Chondrocyte (in vitro differentiated cells): ENCODE results near the gene HACD2. TPM values are rescaled to one million over a fixed set of nuclear protein-coding genes. Genes with fewer than 3 reads are reported as not detected.
"Not testable (repeated sequence)": the region's sequence is repeated elsewhere in the genome, so short reads cannot be mapped to it uniquely, and the experiment has no call there.

Source experiments
- DNase-seq: peaks from one replicate; pipeline ENCODE4 v3.0.0; 2021; ENCODE audit warnings: mixed read lengths, low spot score
- H3K27ac Mint-ChIP-seq: one replicate; pipeline ENCODE4 v1.8.0; 2021; ENCODE audit warnings: mild to moderate bottlenecking, moderate library complexity, mixed read lengths; ENCODE audit not compliant: unreplicated experiment
- H3K27me3 Mint-ChIP-seq: 2 replicates; pipeline ENCODE4 v1.8.0; 2021; ENCODE audit warnings: low read depth, mixed read lengths
- H3K36me3 Mint-ChIP-seq: 2 replicates; pipeline ENCODE4 v1.8.0; 2021; ENCODE audit warnings: low read depth, mixed read lengths
- H3K4me1 Mint-ChIP-seq: 2 replicates; pipeline ENCODE4 v1.8.0; 2021; ENCODE audit warnings: low read depth, mild to moderate bottlenecking, mixed read lengths
- H3K4me3 Mint-ChIP-seq: one replicate; pipeline ENCODE4 v1.8.0; 2021; ENCODE audit warnings: mild to moderate bottlenecking, moderate library complexity, mixed read lengths; ENCODE audit not compliant: unreplicated experiment
- H3K9me3 Mint-ChIP-seq: 2 replicates; pipeline ENCODE4 v1.8.0; 2021; ENCODE audit warnings: low read depth, mixed read lengths
- CTCF ChIP-seq: fragments of 200-600 bp; sonication (generic); IDR thresholded peaks from 2 replicates; pipeline ENCODE4 v1.5.0; 2021; ENCODE audit warnings: antibody characterized with exemption, mild to moderate bottlenecking, moderate library complexity
- total RNA-seq: library from RNA; stranded (reverse); gene quantifications from 3 replicates; pipeline ENCODE4 v1.2.1, GENCODE V29; 2021

Gene HACD2
- total RNA-seq, 1 donor from 2014 or later = 79.0 TPM

GRCh38 chr3:123605789-123606234, 21.0 kb upstream of the HACD2 start:
- Mint-ChIP-seq H3K27ac (peak overlapping the region; percentile 92), H3K4me3 (no peak overlapping the region)
- no peak for TF ChIP-seq CTCF

GRCh38 chr3:123603153-123603552, 18.3 kb upstream of the HACD2 start:
- H3K4me3 Mint-ChIP-seq, H3K36me3 Mint-ChIP-seq, H3K9me3 Mint-ChIP-seq, H3K27me3 Mint-ChIP-seq, DNase-seq, H3K27ac Mint-ChIP-seq: not testable (repeated sequence)
- peaks cover 50% of the 10 kb centered on the region for H3K4me1 Mint-ChIP-seq

More at GRCh38 chr3:123605789-123606234, 21.0 kb upstream of the HACD2 start:
- peaks cover 4% of the 10 kb centered on the region for H3K36me3 Mint-ChIP-seq
- peaks cover 60% of the 10 kb centered on the region for H3K4me1 Mint-ChIP-seq
- no peaks in the 10 kb centered on the region for H3K9me3 Mint-ChIP-seq
- H3K27me3 Mint-ChIP-seq = no peaks in the 10 kb centered on the region
- no peak for DNase-seq

GRCh38 chr3:123602325-123602724, 17.5 kb upstream of the HACD2 start:
- no peaks in the 10 kb centered on the region for H3K27me3 Mint-ChIP-seq
- peaks cover 49% of the 10 kb centered on the region for H3K4me1 Mint-ChIP-seq
- H3K27ac Mint-ChIP-seq = peak overlapping the region; percentile 74
- peaks cover 2% of the 10 kb centered on the region for H3K36me3 Mint-ChIP-seq
- no peak overlapping the region for H3K4me3 Mint-ChIP-seq
- DNase-seq = no peak
- no peak for TF ChIP-seq CTCF
- no peaks in the 10 kb centered on the region for H3K9me3 Mint-ChIP-seq

- H3K36me3 Mint-ChIP-seq, DNase-seq, H3K9me3 Mint-ChIP-seq, H3K4me3 Mint-ChIP-seq, H3K27ac Mint-ChIP-seq, H3K27me3 Mint-ChIP-seq: not testable (repeated sequence)
- H3K4me1 Mint-ChIP-seq = peaks cover 37% of the 10 kb centered on the region
Observed at GRCh38 chr3:123600863-123601262, 16.0 kb upstream of the HACD2 start.

GRCh38 chr3:123597561-123597960, 12.7 kb upstream of the HACD2 start:
- no peak overlapping the region for H3K4me3 Mint-ChIP-seq
- no peak for DNase-seq
- peaks cover 2% of the 10 kb centered on the region for H3K36me3 Mint-ChIP-seq
- H3K27ac Mint-ChIP-seq = no peak overlapping the region
- H3K4me1 Mint-ChIP-seq = peaks cover 24% of the 10 kb centered on the region
- H3K9me3 Mint-ChIP-seq = no peaks in the 10 kb centered on the region
- no peaks in the 10 kb centered on the region for H3K27me3 Mint-ChIP-seq
- no peak for TF ChIP-seq CTCF

GRCh38 chr3:123595396-123596180, 10.7 kb upstream of the HACD2 start:
- peaks cover 3% of the 10 kb centered on the region for H3K36me3 Mint-ChIP-seq
- TF ChIP-seq CTCF = no peak
- H3K4me1 Mint-ChIP-seq = peaks cover 12% of the 10 kb centered on the region
- H3K4me3 Mint-ChIP-seq = no peak overlapping the region
- no peaks in the 10 kb centered on the region for H3K9me3 Mint-ChIP-seq
- no peak for DNase-seq
- no peak overlapping the region for H3K27ac Mint-ChIP-seq
- no peaks in the 10 kb centered on the region for H3K27me3 Mint-ChIP-seq
